IgD-negative memory B cell (primary cell): ENCODE measurements around the gene PRUNE1. TPM values are rescaled to one million over a fixed set of nuclear protein-coding genes. Genes with fewer than 3 reads are reported as not detected.

ENCODE experiments used
- H3K27ac Mint-ChIP-seq, 3 donors: one replicate each; pipeline ENCODE4 v1.8.0; 2020 to 2022; ENCODE audit warnings: mild to moderate bottlenecking in 3 of 3, mixed read lengths in 3 of 3, moderate library complexity in 1 of 3
- H3K27me3 Mint-ChIP-seq: one replicate; pipeline ENCODE4 v1.8.0; 2021; ENCODE audit warnings: mixed read lengths
- H3K36me3 Mint-ChIP-seq: one replicate; pipeline ENCODE4 v1.8.0; 2020; ENCODE audit warnings: mild to moderate bottlenecking, mixed read lengths
- H3K4me1 Mint-ChIP-seq, 3 donors: one replicate each; pipeline ENCODE4 v1.8.0; 2020 to 2022; ENCODE audit warnings: mixed read lengths in 3 of 3, mild to moderate bottlenecking in 1 of 3
- H3K4me3 Mint-ChIP-seq, 4 donors: one replicate each; pipeline ENCODE4 v1.8.0; 2020 to 2022; ENCODE audit warnings: mild to moderate bottlenecking in 4 of 4, mixed read lengths in 4 of 4, moderate library complexity in 3 of 4
- H3K9me3 Mint-ChIP-seq, 3 donors: one replicate each; pipeline ENCODE4 v1.8.0; 2020 to 2021; ENCODE audit warnings: mixed read lengths in 3 of 3, mild to moderate bottlenecking in 1 of 3
- polyA plus RNA-seq: library from polyadenylated mRNA; unstranded; fragments of 300-500 nt; fragmentation: Illumina TruSeq; gene quantifications from one replicate; pipeline ENCODE4 v1.2.3, GENCODE V29; 2021

Gene PRUNE1
- polyA plus RNA-seq, 1 donor from 2014 or later, result 36.2 TPM

DNA sequence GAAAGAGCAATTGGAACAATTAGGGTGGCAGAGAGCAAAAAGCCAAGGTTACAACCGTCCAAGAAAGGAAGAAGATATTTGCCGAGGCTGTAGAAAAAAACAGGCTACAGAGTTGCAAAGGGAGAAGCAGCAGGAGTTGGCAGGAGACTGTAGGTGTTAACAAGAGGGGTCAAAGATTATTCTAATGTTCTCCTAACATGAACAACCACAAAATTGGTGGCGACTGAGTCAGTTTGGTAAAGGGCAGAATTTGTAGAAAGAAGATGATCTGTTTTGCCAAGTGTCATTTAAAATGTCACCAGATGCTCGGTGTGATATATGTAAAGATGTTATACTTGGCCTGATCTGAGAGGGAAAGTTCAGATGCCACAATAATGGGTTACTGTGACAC, 401 bp upstream of the PRUNE1 start:
- Mint-ChIP-seq H3K27me3 (no peaks in the 10 kb centered on the region), H3K9me3 (no peaks in the 10 kb centered on the region), H3K36me3 (no peaks in the 10 kb centered on the region), H3K4me1 (peaks cover 42 to 51% (median 43%) of the 10 kb centered on the region in 3 donors), H3K4me3 (peak overlapping the region; percentile 87 to 97 (median 96)), H3K27ac (peak overlapping the region; percentile 86 to 99 (median 98))

DNA sequence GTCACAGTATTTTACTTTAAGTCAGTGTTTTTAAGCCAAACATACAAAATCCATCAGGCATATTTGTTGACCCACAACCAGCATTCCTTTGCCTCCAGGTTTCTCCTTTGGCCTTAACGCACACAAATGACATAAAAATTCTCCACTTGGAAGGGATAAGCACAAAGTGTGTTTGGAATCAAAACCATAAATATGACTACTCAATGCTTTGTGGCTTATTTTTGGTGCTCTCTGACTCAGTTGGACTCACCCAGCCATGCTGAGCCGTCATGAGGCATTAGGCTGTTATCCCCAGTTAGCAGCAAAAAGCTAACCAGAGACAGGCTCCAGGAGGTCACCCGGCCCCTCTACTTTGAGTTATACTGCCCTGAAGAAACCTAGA, 948 bp downstream of the PRUNE1 start:
- Mint-ChIP-seq H3K4me1 (peaks cover 40 to 42% (median 42%) of the 10 kb centered on the region in 3 donors), H3K36me3 (no peaks in the 10 kb centered on the region), H3K4me3 (peak overlapping the region; percentile 87 to 97 (median 96))

DNA sequence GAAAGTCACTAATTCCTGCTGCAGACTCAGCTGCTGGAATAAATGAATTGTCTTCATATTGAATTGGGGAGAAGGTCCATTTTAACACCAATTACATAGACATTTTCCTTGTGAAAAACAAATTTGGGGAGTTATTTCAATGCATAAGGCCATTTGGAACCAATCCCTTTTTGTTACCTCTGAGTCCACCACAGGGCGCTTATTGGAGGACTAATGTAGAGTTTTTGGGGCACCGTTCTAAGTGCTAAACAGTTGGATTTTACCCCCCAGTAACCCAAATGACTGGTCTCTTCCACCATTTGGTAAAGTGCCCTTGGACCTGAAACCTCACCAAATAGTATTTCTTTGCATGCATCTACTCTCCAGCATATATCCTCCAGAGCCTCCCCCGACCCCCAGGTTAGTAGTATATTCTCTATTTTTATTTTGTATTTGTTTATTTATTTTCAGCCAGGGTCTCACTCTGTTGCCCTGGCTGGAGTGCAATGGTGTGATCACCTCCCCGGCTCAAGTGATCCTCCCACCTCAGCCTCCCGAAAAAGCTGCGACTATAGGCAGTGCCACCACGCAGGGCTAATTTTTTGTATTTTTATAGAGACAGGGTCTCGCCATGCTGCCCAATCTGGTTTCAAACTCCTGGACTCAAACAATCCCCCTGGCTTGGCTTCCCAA, 1.6 kb downstream of the PRUNE1 start:
- H3K4me1 Mint-ChIP-seq, result peaks cover 40 to 42% (median 40%) of the 10 kb centered on the region in 3 donors

More for the DNA sequence above, 948 bp downstream of the PRUNE1 start:
- Mint-ChIP-seq H3K27me3 (no peaks in the 10 kb centered on the region), H3K27ac (peak overlapping the region; percentile 86 to 99 (median 98)), H3K9me3 (no peaks in the 10 kb centered on the region)

DNA sequence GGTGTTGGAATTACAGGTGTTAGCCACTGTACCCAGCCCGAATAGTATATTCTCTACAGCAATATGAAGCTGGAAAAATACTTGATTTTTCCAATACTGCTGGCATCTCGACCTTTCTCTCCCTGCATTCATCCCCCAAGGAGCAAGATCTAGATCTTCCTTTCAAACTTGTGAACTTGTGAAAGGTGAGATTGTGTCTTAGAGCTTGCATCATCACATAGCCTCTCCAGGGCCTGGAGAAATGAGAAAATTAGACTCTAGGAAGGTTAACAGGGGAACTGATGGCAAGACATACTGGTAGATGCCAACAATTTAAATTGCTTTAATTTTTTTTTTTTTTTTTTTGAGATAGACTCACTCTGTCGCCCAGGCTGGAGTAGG, 2.1 kb downstream of the PRUNE1 start:
- Mint-ChIP-seq H3K36me3 (no peaks in the 10 kb centered on the region), H3K27me3 (no peaks in the 10 kb centered on the region), H3K4me1 (peaks cover 38 to 42% (median 40%) of the 10 kb centered on the region in 3 donors), H3K27ac (no peak overlapping the region), H3K9me3 (no peaks in the 10 kb centered on the region), H3K4me3 (peak overlapping the region in 3 of 4 donors; percentile 4 to 67 (median 22))

More for the DNA sequence above, 1.6 kb downstream of the PRUNE1 start:
- Mint-ChIP-seq H3K9me3 (no peaks in the 10 kb centered on the region), H3K4me3 (peak overlapping the region; percentile 37 to 96 (median 91)), H3K36me3 (no peaks in the 10 kb centered on the region), H3K27me3 (no peaks in the 10 kb centered on the region), H3K27ac (peak overlapping the region in 2 of 3 donors; percentile 86 to 98)

DNA sequence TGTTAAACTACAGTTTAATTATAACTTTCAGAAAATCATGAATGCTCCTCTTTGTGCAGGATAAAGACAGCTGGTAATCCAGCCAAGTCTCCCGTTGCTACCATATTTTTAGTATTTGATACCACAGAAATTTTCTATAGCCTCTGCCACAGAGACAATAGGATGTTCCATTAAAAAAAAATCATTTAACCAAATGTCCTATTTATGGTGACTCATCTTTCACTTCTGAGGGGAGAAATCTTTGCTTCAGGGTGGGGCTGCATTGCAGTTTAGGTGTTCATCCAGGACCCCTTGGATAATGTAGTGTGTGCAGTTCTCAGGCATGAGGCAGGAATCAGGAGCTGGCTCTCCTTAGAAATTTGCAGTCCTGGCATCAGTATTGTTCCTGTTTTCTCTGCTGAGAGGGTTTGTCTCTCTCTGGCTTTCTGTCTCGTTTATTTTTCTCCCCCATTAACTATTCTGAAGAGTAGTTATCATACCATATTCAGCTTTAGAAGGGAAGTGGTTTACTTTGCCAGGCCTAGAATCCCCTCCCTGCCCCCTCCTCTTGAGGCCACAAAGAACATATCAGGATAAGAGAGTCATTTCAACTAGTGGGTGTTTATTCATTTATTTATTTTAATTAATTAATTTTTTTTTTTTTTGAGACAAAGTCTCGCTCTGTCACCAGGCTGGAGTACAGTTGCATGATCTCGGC, 3.1 kb downstream of the PRUNE1 start:
- H3K27ac Mint-ChIP-seq, result peak overlapping the region in 2 of 3 donors; percentile 31 to 89
- H3K27me3 Mint-ChIP-seq, result no peaks in the 10 kb centered on the region
- no peaks in the 10 kb centered on the region for H3K9me3 Mint-ChIP-seq
- no peak overlapping the region for H3K4me3 Mint-ChIP-seq
- H3K4me1 Mint-ChIP-seq, result peaks cover 29 to 35% (median 32%) of the 10 kb centered on the region in 3 donors
- H3K36me3 Mint-ChIP-seq, result no peaks in the 10 kb centered on the region

DNA sequence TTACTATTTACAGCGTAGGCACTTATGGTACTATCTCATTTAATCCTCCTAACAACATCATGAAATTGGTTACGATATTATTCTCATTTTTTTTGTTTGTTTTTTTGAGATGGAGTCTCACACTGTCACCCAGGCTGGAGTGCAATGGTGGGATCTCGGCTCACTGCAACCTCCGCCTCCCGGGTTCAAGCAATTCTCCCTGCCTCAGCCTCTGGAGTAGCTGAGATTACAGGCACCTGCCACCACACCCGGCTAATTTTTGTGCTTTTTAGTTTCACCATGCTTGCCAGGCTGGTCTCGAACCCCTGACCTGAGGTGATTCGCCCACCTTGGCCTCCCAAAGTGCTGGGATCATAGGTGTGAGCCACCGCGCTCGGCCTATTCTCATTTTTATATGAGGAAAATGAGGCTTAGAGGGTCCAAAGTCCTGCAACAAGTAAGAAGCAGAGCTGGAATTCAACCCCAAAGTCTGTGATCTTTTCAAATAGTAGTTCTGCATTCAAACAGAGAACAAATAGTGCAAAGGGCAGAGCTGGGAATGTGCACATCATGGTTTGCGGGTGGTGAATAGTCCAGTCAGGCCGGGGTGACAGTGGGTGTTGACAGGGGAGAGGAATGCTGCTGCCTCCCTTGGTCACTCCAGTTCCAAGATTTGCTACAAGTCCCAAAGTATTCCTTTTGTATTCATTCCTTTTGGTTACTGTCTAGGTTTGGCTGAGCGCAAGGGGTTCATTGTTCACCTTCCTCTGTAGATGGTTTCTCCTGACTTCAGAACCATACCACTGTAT, 4.6 kb downstream of the PRUNE1 start:
- no peaks in the 10 kb centered on the region for H3K36me3 Mint-ChIP-seq
- peak overlapping the region in 1 of 4 donors; percentile 10 for H3K4me3 Mint-ChIP-seq
- peaks cover 15 to 23% (median 18%) of the 10 kb centered on the region in 3 donors for H3K4me1 Mint-ChIP-seq
- no peaks in the 10 kb centered on the region for H3K9me3 Mint-ChIP-seq
- H3K27ac Mint-ChIP-seq, result peak overlapping the region in 1 of 3 donors; percentile 25
- no peaks in the 10 kb centered on the region for H3K27me3 Mint-ChIP-seq

DNA sequence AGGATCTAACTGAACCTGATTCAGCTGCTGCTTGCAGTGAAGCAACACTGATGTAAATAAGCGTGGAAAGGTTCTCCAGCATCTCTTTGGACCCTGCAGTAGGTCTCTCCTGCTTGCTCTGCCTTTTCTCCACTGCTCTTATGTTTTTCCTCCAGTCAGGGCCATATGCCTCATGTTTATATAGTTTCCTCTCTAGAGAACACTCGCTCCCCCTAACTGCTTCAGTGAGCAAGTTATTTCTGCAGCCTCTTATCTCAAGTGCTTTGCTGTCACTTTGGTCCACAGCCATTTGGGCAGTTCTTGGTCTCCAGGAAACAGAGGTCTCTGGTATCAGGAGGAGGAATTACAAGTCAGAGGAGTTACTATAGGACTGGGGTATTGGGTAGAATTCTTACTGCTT, 5.3 kb downstream of the PRUNE1 start:
- H3K27ac Mint-ChIP-seq, result peak overlapping the region in 1 of 3 donors; percentile 25
- peak overlapping the region in 1 of 4 donors; percentile 10 for H3K4me3 Mint-ChIP-seq
- H3K27me3 Mint-ChIP-seq, result no peaks in the 10 kb centered on the region
- H3K9me3 Mint-ChIP-seq, result no peaks in the 10 kb centered on the region
- H3K4me1 Mint-ChIP-seq, result peaks cover 14 to 18% (median 15%) of the 10 kb centered on the region in 3 donors
- H3K36me3 Mint-ChIP-seq, result no peaks in the 10 kb centered on the region

DNA sequence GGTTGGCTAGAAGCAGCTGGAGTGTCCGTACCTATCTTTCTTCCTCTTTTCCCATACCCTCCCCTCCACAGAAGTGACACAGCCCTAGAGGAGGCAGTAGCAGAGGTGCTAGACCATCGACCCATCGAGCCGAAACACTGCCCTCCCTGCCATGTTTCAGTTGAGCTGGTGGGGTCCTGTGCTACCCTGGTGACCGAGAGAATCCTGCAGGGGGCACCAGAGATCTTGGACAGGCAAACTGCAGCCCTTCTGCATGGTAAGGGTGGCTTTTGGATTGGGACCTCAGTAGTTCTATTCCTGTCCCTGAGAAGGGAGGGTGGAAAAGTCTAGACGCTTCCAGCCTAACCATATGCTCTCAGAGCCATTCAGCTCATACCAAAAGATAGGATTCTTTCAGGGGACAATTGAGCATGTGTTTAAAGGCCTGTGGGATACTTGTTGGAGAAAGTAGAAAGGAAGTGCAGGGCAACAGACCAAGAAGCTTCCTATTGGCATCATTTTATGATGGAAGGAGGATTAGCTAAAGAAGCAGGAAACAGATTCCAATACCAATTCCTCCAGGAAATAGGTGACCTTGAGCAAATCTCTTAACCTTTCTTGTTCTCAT, 16.4 kb downstream of the PRUNE1 start:
- Mint-ChIP-seq H3K4me1 (peaks cover 0 to 9% (median 5%) of the 10 kb centered on the region in 3 donors), H3K4me3 (peak overlapping the region in 1 of 4 donors; percentile 79), H3K36me3 (peaks cover 4% of the 10 kb centered on the region), H3K9me3 (no peaks in the 10 kb centered on the region), H3K27ac (peak overlapping the region in 2 of 3 donors; percentile 19 to 67), H3K27me3 (no peaks in the 10 kb centered on the region)

DNA sequence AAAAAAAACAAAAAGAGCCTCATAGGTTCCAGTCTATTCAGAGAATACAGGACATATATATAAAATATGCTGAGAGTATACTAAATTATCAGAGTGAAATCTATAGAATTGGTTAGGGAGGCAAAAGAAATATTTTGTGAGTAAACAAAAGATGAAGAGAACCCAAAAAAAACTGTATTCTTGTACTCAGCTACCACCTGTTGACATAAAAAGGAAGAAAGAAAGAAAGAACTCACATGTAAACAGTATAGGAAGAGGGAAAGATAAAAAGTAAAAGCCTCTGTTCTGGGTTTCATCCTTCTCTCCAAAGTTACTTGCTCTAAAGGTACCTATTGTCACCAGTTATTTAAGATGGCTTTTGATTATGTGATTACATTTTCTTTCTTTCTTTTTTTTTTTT, 18.2 kb downstream of the PRUNE1 start:
- Mint-ChIP-seq H3K36me3 (peaks cover 4% of the 10 kb centered on the region), H3K27ac (no peak overlapping the region), H3K9me3 (no peaks in the 10 kb centered on the region), H3K4me3 (no peak overlapping the region), H3K4me1 (peaks cover 0 to 9% (median 5%) of the 10 kb centered on the region in 3 donors), H3K27me3 (no peaks in the 10 kb centered on the region)

DNA sequence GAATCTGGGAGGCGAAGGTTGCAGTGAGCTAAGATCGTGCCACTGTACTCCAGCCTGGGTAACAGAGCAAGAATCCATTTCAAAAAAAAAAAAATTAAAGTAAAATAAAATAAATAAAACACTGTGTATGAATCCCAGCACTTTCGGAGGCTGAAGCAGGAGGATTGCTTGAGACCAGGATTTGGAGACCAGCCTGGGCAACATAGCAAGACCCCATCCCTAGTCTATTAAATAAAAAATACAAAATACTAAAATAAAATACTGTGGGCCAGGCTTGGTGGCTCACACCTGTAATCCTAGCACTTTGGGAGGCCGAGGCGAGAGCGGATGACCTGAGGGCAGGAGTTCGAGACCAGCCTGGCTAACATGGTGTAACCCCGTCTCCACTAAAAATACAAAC, 23.9 kb downstream of the PRUNE1 start:
- peaks cover 0 to 3% (median 2%) of the 10 kb centered on the region in 3 donors for H3K4me1 Mint-ChIP-seq
- peaks cover 11% of the 10 kb centered on the region for H3K36me3 Mint-ChIP-seq
- no peak overlapping the region for H3K27ac Mint-ChIP-seq
- H3K27me3 Mint-ChIP-seq, result no peaks in the 10 kb centered on the region
- H3K9me3 Mint-ChIP-seq, result no peaks in the 10 kb centered on the region
- no peak overlapping the region for H3K4me3 Mint-ChIP-seq

DNA sequence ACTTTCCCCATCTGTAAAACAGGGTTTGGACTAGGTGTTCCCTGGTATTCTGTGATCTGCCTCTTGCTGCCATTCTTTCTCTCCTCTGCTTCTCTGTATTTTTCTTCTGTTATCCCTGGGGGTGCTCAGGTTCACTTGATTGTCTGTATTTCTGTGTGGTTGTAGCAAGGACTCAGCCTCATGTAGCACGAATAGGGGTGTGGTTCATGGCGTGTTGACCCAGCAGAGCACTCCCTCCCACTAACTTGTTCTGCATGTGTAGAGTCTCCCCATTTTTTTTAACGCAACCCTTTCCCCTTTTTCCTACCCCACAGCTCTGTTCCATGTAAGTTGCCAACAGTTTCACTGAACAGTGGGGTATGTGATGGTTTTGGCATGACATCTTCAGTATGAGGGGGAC, 26.9 kb downstream of the PRUNE1 start:
- peaks cover 8% of the 10 kb centered on the region for H3K36me3 Mint-ChIP-seq
- H3K9me3 Mint-ChIP-seq, result no peaks in the 10 kb centered on the region
- peaks cover 0 to 2% (median 1%) of the 10 kb centered on the region in 3 donors for H3K4me1 Mint-ChIP-seq
- peak overlapping the region in 1 of 4 donors; percentile 56 for H3K4me3 Mint-ChIP-seq
- peak overlapping the region in 1 of 3 donors; percentile 76 for H3K27ac Mint-ChIP-seq
- no peaks in the 10 kb centered on the region for H3K27me3 Mint-ChIP-seq

DNA sequence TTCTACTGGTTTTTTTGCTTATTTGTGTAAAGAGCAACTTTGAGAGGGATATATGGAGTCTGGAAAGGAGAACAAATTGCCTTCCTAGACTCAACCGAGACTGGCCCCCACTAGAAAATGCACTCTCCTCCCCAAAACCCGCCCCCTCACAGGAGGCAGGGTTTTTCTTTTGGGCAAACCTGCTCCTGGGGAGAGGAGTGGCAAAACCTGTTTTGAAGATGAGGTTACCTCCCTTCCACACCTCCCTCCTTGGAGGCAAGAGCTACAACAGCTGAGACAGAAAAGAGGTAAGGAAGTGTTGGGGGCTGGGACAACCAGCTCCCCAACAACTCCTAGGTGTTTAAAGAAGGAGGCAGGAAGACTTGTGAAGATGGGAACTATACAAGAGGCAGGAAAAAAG, 28.1 kb downstream of the PRUNE1 start, which contains the start of gene BNIPL:
Gene BNIPL, plus strand, starts transcription at position 231 of the 400 bp plus-strand sequence. Its CDS starts 140 bp downstream, at position 371.
- H3K9me3 Mint-ChIP-seq, result no peaks in the 10 kb centered on the region
- no peak within 1 kb of the TSS for H3K27ac Mint-ChIP-seq
- H3K36me3 Mint-ChIP-seq, result peaks cover 10% of the 10 kb centered on the region
- H3K4me3 Mint-ChIP-seq, result no peak within 1 kb of the TSS
- H3K27me3 Mint-ChIP-seq, result no peaks in the 10 kb centered on the region
- peaks cover 0 to 2% (median 1%) of the 10 kb centered on the region in 3 donors for H3K4me1 Mint-ChIP-seq

DNA sequence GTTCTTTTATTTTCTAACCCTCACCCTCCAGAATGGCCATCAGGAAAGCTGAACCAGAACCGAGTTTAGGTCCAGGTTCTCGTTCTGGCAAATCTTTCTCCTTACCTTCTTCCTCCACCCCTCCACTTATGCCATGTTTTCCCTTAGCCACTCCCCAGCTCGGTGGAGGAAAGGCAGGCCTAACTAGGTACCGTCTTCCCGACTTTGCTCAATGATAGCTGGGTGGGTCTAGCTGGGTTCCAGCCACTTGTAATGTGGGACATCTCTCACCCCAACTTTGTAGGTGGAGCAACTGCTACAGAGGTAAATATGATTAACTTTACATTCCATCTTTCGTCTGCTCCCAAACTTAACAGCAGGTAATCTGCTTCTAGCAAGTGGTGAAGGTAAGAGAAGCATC, 28.8 kb downstream of the PRUNE1 start:
- H3K9me3 Mint-ChIP-seq, result no peaks in the 10 kb centered on the region

DNA sequence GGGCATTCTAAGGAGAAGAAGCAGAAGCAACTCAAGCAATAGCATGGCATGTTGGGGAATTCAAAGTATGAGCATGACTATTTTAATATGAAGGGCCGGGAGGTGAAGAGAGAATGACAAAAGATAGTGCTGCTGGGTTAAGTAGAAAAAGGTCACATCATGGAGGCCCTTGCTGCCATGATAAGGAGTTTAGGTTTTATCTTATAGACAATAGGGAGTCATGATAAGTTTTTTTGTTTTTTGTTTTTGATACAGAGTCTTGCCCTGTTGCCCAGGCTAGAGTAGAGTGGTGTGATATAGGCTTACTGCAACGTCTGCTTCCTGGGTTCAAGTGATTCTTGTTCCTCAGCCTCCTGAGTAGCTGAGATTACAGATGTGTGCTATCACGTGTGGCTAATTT, 31.3 kb downstream of the PRUNE1 start:
- H3K27ac Mint-ChIP-seq, result no peak overlapping the region
- H3K4me3 Mint-ChIP-seq, result no peak overlapping the region
- H3K9me3 Mint-ChIP-seq, result no peaks in the 10 kb centered on the region
- H3K27me3 Mint-ChIP-seq, result no peaks in the 10 kb centered on the region
- H3K36me3 Mint-ChIP-seq, result peaks cover 2% of the 10 kb centered on the region
- peaks cover 0 to 1% (median 0%) of the 10 kb centered on the region in 3 donors for H3K4me1 Mint-ChIP-seq

More for the DNA sequence above, 28.8 kb downstream of the PRUNE1 start:
- Mint-ChIP-seq H3K4me1 (peaks cover 0 to 2% (median 1%) of the 10 kb centered on the region in 3 donors), H3K4me3 (no peak overlapping the region), H3K27me3 (no peaks in the 10 kb centered on the region), H3K36me3 (peaks cover 9% of the 10 kb centered on the region), H3K27ac (no peak overlapping the region)
